Left renal pelvis (tissue), 4 donors: Measurements from ENCODE around the gene TTLL8. TPM values are rescaled to one million over a fixed set of nuclear protein-coding genes. Genes with fewer than 3 reads are reported as not detected.

Experiments
- DNase-seq, 4 donors: peaks; one replicate each; pipeline ENCODE4 v3.0.0-alpha.2; 2013; ENCODE audit warnings: low read depth in 4 of 4, low spot score in 3 of 4
- polyA plus RNA-seq, 4 donors: library from polyadenylated mRNA; unstranded; fragments of 120-200 nt; gene quantifications; one replicate each; pipeline ENCODE4 v1.2.1, GENCODE V29; 2013; ENCODE audit not compliant: insufficient read length in 4 of 4

TTLL8 gene
- polyA plus RNA-seq, 4 donors, result 0.05 TPM; not detected in 3

- no peak for DNase-seq
These were observed 32.1 kb downstream of the TTLL8 start for GRCh38 chr22:50025993-50026392.

- DNase-seq, result no peak
These were observed 35.8 kb downstream of the TTLL8 start for GRCh38 chr22:50022171-50022819.

GRCh38 chr22:50020606-50021005 lies 37.5 kb downstream of the TTLL8 start:
- DNase-seq, result no peak

- no peak for DNase-seq
These were observed 38.8 kb downstream of the TTLL8 start for GRCh38 chr22:50019316-50019715.

GRCh38 chr22:50018608-50019285 lies 39.4 kb downstream of the TTLL8 start:
- no peak for DNase-seq

GRCh38 chr22:50017701-50018224 lies 40.3 kb downstream of the TTLL8 start:
- no peak for DNase-seq

GRCh38 chr22:50016988-50017700 lies 41.0 kb downstream of the TTLL8 start:
- no peak for DNase-seq

- no peak for DNase-seq
These were observed 41.6 kb downstream of the TTLL8 start for GRCh38 chr22:50016308-50016987.

GRCh38 chr22:50015451-50016307 lies 42.4 kb downstream of the TTLL8 start:
- DNase-seq, result no peak

- DNase-seq, result no peak
These were observed 43.3 kb downstream of the TTLL8 start for GRCh38 chr22:50014655-50015401.

GRCh38 chr22:50014053-50014501 lies 44.0 kb downstream of the TTLL8 start:
- DNase-seq, result no peak

- DNase-seq, result no peak
These were observed 45.6 kb downstream of the TTLL8 start, which contains the start of gene IL17REL for GRCh38 chr22:50012211-50013181. Gene IL17REL (minus strand): TSS chr22:50012765. CDS start chr22:50012646, 119 bp downstream.

- DNase-seq, result no peak
These were observed 46.5 kb downstream of the TTLL8 start for GRCh38 chr22:50011447-50012210.

GRCh38 chr22:50010676-50011446 lies 47.2 kb downstream of the TTLL8 start:
- no peak for DNase-seq

GRCh38 chr22:50009765-50010675 lies 48.1 kb downstream of the TTLL8 start:
- DNase-seq, result no peak
